Measurements from ENCODE around the gene FAM180B.
"Not testable (repeated sequence)": the region's sequence is repeated elsewhere in the genome, so short reads cannot be mapped to it uniquely, and the experiment has no call there.

The FAM180B gene

GRCh38 chr11:47599902-47600301 is 13.4 kb downstream of the FAM180B start:
- no peak for DNase-seq

GRCh38 chr11:47603295-47603694 is 16.8 kb downstream of the FAM180B start:
- DNase-seq, result no peak

GRCh38 chr11:47605921-47606320 is 19.4 kb downstream of the FAM180B start:
- DNase-seq, result no peak

- no peak for DNase-seq
Measured at GRCh38 chr11:47606731-47607130, 20.3 kb downstream of the FAM180B start.

- no peak for DNase-seq
Measured at GRCh38 chr11:47607380-47607779, 20.9 kb downstream of the FAM180B start.

GRCh38 chr11:47609675-47610074 is 23.2 kb downstream of the FAM180B start:
- no peak for DNase-seq

GRCh38 chr11:47611348-47611794 is 24.9 kb downstream of the FAM180B start:
- DNase-seq, result no peak

- DNase-seq, result no peak
Measured at GRCh38 chr11:47615249-47615648, 28.8 kb downstream of the FAM180B start.

- DNase-seq, result peak; percentile 9
Measured at GRCh38 chr11:47616726-47617416, 30.4 kb downstream of the FAM180B start.

- DNase-seq, result no peak
Measured at GRCh38 chr11:47617417-47617809, 30.9 kb downstream of the FAM180B start.

GRCh38 chr11:47620836-47621378 is 34.4 kb downstream of the FAM180B start:
- no peak for DNase-seq

GRCh38 chr11:47626234-47626633 is 39.8 kb downstream of the FAM180B start:
- no peak for DNase-seq

- DNase-seq, result no peak
Measured at GRCh38 chr11:47628026-47628425, 41.5 kb downstream of the FAM180B start.

- no peak for DNase-seq
Measured at GRCh38 chr11:47631473-47631872, 45.0 kb downstream of the FAM180B start.

- not testable (repeated sequence) for DNase-seq
Measured at GRCh38 chr11:47636331-47636730, 49.9 kb downstream of the FAM180B start.
